GM18519 (cell line): ENCODE measurements around the gene UQCRHL.

Experiments
- ATAC-seq: cut with Tn5 transposase; IDR thresholded peaks from one replicate; pipeline ENCODE4 v1.9.1; 2021; ENCODE audit warnings: mild to moderate bottlenecking, moderate library complexity; ENCODE audit not compliant: unreplicated experiment, low FRiP score

The UQCRHL gene

GRCh38 chr1:15760520-15761211, 46.8 kb downstream of the UQCRHL start:
- no peak for ATAC-seq

GRCh38 chr1:15758953-15759661, 48.3 kb downstream of the UQCRHL start:
- ATAC-seq, result no peak

- no peak for ATAC-seq
Measured at GRCh38 chr1:15758343-15758931, 49.0 kb downstream of the UQCRHL start, which contains the start of gene FBLIM1. FBLIM1 (plus strand) TSS chr1:15758795; CDS start chr1:15764984, 6,189 bp downstream.

- ATAC-seq, result no peak
Measured at GRCh38 chr1:15757575-15758342, 49.7 kb downstream of the UQCRHL start.
